Measurements from ENCODE around the gene MYLK3.
"Not testable (repeated sequence)": the region's sequence is repeated elsewhere in the genome, so short reads cannot be mapped to it uniquely, and the experiment has no call there.

MYLK3 gene

DNA sequence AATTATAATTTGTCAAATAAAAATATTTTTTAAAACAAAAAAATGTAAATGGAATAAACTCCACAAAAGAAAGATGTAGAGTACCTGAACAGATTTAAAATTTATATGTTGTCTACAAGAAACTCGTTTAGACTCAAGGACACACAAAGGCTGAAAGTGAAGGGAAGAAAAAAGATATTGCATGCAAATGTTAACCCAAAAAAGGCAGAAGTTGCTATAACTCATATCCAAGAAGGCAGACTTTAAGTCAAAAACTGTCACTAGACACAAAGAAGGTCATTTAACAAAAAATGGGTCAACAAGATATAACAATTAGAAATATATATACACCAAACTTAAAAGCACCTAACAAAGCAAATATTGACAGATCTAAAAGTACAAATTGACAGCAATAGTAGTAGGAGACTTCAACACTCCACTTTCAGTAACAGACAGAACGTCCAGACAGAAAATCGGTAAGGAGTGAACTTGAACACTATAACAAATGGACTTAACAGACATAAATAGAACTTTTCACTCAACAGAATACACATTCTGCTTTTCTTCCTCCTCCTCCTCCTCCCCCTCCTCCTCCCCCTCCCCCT lies 40.8 kb upstream of the MYLK3 start:
- H3K4me3 ChIP-seq (ENCODE audit: low read depth, low read length) = no peak overlapping the region
- DNase-seq (ENCODE audit: low read depth, low spot score) = no peak
- in situ Hi-C loops (cut with HindIII; ENCODE audit: low sequenced_read_pairs) = no loop called here
- TF ChIP-seq, protein P1, sequence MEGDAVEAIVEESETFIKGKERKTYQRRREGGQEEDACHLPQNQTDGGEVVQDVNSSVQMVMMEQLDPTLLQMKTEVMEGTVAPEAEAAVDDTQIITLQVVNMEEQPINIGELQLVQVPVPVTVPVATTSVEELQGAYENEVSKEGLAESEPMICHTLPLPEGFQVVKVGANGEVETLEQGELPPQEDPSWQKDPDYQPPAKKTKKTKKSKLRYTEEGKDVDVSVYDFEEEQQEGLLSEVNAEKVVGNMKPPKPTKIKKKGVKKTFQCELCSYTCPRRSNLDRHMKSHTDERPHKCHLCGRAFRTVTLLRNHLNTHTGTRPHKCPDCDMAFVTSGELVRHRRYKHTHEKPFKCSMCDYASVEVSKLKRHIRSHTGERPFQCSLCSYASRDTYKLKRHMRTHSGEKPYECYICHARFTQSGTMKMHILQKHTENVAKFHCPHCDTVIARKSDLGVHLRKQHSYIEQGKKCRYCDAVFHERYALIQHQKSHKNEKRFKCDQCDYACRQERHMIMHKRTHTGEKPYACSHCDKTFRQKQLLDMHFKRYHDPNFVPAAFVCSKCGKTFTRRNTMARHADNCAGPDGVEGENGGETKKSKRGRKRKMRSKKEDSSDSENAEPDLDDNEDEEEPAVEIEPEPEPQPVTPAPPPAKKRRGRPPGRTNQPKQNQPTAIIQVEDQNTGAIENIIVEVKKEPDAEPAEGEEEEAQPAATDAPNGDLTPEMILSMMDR (IDR thresholded peaks at IDR 0.05; ENCODE audit: low read depth, low read length) = no peak

DNA sequence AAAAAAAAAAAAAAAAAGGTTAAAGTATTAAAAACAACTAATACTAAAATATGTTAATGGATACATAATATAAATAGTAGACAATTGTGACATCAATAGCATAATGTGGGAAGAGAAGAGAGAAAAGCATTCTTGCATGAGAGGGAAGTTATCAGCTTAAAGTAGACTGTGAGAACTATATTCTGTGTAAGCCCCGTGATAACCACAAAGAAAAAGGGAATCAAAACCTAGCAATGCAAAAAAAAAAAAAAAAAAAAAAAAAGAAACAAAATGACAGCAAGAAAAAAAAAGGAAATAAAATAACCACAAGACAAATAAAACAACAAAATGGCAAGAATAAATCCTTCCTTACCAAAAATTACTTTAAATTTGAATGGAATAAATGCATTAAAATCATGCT lies 39.8 kb upstream of the MYLK3 start:
- TF ChIP-seq, protein P1 (IDR thresholded peaks at IDR 0.05; ENCODE audit: low read depth, low read length) = no peak
- in situ Hi-C loops (cut with HindIII; ENCODE audit: low sequenced_read_pairs) = no loop called here
- no peak overlapping the region for H3K4me3 ChIP-seq (ENCODE audit: low read depth, low read length)
- DNase-seq (ENCODE audit: low read depth, low spot score) = no peak

DNA sequence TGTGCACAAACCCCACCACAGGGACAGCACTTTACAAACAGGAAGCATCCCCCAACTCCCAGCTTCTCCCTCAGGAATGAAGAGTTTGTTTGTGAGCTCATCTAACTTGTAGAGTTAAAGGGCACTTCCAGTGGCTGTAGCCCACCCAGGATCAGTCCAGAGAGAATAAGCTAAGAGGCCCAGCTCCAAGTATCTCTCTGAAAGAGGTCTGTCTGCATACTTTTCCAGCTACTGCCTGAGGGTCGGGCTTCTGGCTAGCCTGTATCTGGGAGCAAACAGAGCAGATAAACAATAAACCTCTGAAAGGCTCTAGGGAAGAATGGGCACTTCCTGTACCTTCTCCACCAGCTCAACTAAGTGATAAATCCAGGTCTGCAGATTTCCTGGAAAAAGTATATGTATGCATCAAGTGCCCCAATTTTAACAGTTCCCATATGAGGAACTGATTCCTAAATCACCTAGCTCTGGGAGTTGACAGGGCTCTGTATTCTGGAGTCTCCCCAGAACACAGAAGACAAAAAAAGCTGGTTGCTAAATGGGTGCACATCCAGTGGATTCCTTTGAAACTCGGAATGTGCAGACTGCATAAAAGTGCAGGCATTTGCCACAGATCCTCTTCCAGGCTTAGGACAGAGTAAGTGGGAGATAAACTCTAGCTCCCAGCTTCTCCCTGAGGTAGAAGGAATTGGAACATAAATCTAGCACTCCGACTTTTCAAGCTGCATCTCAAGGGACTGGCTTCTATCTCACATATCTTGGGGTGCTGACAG lies 37.1 kb upstream of the MYLK3 start:
- TF ChIP-seq, protein P1 (IDR thresholded peaks at IDR 0.05; ENCODE audit: low read depth, low read length) = no peak
- no peak for DNase-seq (ENCODE audit: low read depth, low spot score)
- in situ Hi-C loops (cut with HindIII; ENCODE audit: low sequenced_read_pairs) = no loop called here
- no peak overlapping the region for H3K4me3 ChIP-seq (ENCODE audit: low read depth, low read length)

DNA sequence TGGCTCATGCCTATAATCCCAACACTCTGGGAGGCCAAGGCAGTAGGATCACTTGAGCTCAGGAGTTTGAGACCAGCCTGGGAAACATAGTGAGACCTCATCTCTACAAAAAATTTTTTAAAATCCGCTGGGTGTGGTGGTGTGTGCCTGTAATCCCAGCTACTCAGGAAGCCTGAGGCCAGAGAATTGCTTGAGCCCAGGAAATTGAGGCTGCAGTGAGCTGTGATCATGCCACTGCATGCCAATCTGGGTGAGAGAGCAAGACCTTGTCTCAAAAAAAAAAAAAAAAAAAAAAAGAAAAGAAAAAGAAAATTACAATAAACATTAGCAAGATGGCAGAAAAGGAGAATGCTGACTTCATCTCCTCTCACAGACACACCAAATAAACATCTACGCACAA lies 36.4 kb upstream of the MYLK3 start:
- in situ Hi-C loops (cut with HindIII; ENCODE audit: low sequenced_read_pairs) = not testable (repeated sequence)

DNA sequence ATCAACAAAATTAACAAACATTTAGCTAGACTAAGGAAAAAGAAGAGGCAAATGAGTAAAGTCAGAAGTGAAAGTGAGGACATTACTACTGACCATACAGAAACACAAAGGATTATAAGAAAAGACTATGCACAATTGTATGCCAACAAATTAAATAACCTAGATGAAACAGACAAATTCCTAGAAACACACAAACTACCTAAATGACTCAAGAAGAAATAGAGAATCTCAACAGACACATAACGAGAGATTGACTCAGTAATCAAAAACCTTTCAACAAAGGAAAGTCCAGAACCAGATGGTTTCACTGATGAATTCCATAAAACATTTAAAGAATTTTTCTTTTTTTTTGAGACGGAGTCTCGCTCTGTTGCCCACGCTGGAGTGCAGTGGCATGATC lies 35.7 kb upstream of the MYLK3 start:
- no peak for DNase-seq (ENCODE audit: low read depth, low spot score)
- TF ChIP-seq, protein P1 (IDR thresholded peaks at IDR 0.05; ENCODE audit: low read depth, low read length) = no peak
- no peak overlapping the region for H3K4me3 ChIP-seq (ENCODE audit: low read depth, low read length)
- in situ Hi-C loops (cut with HindIII; ENCODE audit: low sequenced_read_pairs) = no loop called here

More for the DNA sequence above, 36.4 kb upstream of the MYLK3 start:
- not testable (repeated sequence) for DNase-seq (ENCODE audit: low read depth, low spot score); H3K4me3 ChIP-seq (ENCODE audit: low read depth, low read length)

DNA sequence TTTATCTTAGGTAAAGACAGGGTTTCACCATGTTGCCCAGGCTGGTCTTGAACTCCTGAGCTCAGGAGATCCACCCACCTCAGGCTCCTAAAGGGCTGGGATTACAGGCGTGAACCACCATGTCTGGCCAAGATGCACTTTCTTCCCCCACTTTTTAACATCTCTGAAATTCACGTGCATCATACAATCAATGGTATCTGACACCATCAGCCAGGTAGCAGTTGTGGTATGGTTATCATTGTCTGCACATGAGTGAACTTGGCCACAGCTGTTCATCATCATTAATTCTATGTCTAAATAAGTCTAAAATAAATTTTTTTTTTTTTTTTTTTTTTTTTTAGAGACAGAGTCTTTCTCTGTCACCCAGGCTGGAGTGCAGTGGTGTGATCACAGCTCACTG lies 34.2 kb upstream of the MYLK3 start:
- in situ Hi-C loops (cut with HindIII; ENCODE audit: low sequenced_read_pairs) = no loop called here
- TF ChIP-seq, protein P1 (IDR thresholded peaks at IDR 0.05; ENCODE audit: low read depth, low read length) = no peak
- DNase-seq (ENCODE audit: low read depth, low spot score) = no peak
- H3K4me3 ChIP-seq (ENCODE audit: low read depth, low read length) = no peak overlapping the region

DNA sequence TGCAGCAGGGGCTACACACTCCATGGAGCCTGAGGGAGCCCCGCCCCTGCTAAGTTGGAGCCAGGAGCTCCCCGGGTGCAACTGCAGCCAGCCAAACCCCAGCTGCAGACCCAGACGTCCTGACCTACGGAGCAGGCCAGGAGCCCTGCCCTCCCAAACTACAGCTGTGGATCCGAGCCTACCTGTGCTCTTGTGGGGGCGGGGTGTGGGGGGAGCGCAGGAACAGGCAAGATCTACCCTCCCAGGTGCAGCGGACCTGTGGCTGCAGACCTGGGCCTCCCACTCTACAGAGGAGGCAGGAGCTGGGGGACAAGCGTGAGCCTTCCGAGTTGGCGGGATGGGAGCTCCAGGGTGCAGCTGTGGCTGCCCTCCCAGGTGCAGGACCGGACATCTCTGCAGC lies 29.7 kb upstream of the MYLK3 start:
- TF ChIP-seq, protein P1 (IDR thresholded peaks at IDR 0.05; ENCODE audit: low read depth, low read length) = no peak
- in situ Hi-C loops (cut with HindIII; ENCODE audit: low sequenced_read_pairs) = no loop called here
- DNase-seq (ENCODE audit: low read depth, low spot score) = no peak
- no peak overlapping the region for H3K4me3 ChIP-seq (ENCODE audit: low read depth, low read length)

Data from astrocyte of the spinal cord (primary cell).